SH-SY5Y (cell line): Measurements from ENCODE around the gene CD70.

Experiments used
- GATA2 ChIP-seq: IDR thresholded peaks from 2 replicates; pipeline ENCODE4 v1.6.1; 2011; ENCODE audit warnings: mild to moderate bottlenecking, low read depth, low read length
- GATA3 ChIP-seq: IDR thresholded peaks from 2 replicates; pipeline ENCODE4 v1.6.1; 2011; ENCODE audit warnings: low read depth, mild to moderate bottlenecking, low read length, moderate library complexity

DNA sequence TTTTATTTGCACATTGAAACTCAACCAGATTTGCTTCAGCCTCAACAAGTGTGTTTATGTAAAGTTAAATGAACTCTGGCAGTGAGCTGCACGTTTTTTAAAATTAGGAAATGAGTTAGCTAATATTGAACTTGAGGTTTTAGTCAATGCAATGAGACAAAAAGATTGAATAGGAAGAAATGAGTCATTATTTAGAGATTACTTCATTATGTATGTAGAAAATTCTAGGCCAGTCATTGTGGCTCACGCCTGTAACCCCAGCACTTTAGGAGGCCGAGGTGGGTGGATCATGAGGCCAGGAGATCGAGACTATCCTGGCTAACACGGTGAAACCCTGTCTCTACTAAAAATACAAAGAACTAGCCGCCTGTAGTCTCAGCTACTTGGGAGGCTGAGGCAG lies 22.8 kb upstream of the CD70 start:
- no peak for TF ChIP-seq GATA2
- TF ChIP-seq GATA3 = no peak
